Stomach (tissue), 4 donors: ENCODE measurements around the gene RASSF1.

Experiments
- CTCF ChIP-seq, 7 experiments: fragments of 450-650 bp in 4 of 7; fragments of 200-600 bp in 3 of 7; sonication (generic) in 3 of 7; IDR thresholded peaks; one replicate each; pipeline ENCODE4 v1.5.1; 2016 to 2019; ENCODE audit warnings: antibody characterized with exemption in 7 of 7, control low read depth in 2 of 7, mild to moderate bottlenecking in 1 of 7
- EP300 ChIP-seq: sonication (generic); formaldehyde crosslinking; IDR thresholded peaks from one replicate; pipeline ENCODE4 v1.6.1; 2017; ENCODE audit warnings: antibody characterized with exemption
- POLR2A ChIP-seq, 4 donors: fragments of 450-650 bp; IDR thresholded peaks; one replicate each; pipeline ENCODE4 v1.6.1; 2016; ENCODE audit warnings: antibody characterized with exemption in 4 of 4, control low read depth in 2 of 4, mild to moderate bottlenecking in 1 of 4, moderate library complexity in 1 of 4
- POLR2AphosphoS5 ChIP-seq, 3 donors: sonication (generic); formaldehyde crosslinking; IDR thresholded peaks; one replicate each; pipeline ENCODE4 v1.6.1; 2016; ENCODE audit warnings: antibody characterized with exemption in 3 of 3

GRCh38 chr3:50326182-50326541, 14.5 kb downstream of the RASSF1 start:
- TF ChIP-seq CTCF (IDR thresholded peaks at IDR 0.05) (no peak), POLR2A (IDR thresholded peaks at IDR 0.05) (no peak), EP300 (no peak), POLR2AphosphoS5 (IDR thresholded peaks at IDR 0.05) (no peak)
